HUDEP-2 (cell line): ENCODE results near the gene AKT3.

Experiments used
- DNase-seq, 76 experiments: peaks; one replicate each; lab custom pipeline; 2025; ENCODE audit not compliant: unreplicated experiment in 76 of 76; lab: John Stamatoyannopoulos, UW

AKT3 gene

DNA sequence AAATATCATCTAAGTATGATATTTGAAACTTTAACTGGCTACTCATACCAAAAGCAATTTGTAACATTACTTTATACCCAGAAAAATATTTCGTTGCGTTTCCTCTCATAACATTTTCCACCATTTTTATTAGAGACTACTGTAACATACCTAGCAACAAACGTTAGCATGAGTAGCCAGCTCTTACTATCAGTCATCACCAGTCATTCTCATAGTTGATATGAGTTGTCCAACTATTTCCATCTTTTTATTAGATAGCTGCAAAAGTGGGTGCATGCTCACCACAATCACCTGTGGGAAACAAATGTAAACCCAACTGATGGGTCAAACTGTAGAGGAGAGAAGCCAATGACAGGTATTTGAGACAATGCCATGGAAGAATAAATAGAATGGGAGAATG, 114.6 kb downstream of the AKT3 start:
- DNase-seq = no peak

DNA sequence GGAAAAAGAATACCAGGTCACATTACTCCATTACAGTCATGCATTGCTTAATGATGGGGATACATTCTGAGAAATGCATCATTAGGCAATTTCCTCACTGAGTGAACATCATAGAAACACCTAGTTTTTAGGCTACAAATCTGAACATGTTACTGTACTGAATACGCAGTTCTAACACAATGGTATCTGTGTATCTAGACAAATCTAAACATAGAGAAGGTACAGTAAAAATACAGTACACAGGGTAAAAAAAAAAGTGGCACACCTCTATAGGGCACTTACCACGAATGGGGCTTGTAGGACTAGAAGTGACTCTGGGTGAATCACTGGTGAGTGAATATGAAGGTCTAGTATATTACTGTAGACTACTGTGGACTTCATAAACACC, 115.7 kb downstream of the AKT3 start:
- no peak for DNase-seq

DNA sequence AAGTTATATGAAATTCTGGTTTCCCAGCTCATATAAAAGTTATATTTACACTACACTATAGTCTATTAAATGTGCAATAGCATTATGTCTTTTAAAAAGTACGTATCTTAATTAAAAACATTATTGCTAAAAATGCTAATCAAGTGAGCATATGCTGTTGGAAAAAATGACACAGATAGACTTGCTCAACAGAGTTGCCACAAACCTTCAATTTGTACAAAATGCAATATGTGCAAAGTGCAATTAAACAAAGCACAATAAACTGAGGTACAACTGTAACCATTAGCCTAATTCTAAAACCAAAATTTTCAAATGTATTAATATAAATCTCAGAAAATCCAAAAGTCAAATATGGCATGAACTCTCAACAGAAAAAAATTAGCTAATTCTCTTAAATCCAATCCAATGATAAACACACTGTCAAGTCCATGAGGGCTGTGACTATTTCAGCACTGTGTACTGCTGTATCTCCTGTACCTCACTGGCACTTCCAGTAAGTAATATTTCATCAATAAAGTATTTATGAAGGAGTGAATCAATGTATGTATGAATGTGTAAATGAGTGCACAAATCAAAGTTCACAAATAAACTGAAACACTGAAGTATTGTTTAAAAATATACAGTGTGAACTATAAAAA, 116.3 kb downstream of the AKT3 start:
- no peak for DNase-seq

DNA sequence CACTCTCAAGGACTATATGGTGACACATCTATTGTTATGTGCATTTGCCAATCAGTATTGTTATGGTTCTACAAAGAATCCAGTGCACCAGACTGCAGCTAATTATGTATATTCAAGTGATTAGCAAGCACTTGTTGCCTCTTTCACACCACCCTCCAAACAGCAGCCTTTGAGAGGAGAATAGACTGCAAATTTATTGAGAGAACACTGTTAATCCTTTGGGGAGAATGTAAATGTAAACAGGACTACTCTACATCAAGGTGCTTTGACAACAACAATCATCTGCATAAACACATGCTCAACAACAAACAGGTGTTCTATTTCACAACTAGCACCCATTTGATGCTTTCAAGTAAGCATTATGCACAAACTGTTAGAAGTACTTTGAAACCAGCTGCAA, 117.4 kb downstream of the AKT3 start:
- no peak for DNase-seq

DNA sequence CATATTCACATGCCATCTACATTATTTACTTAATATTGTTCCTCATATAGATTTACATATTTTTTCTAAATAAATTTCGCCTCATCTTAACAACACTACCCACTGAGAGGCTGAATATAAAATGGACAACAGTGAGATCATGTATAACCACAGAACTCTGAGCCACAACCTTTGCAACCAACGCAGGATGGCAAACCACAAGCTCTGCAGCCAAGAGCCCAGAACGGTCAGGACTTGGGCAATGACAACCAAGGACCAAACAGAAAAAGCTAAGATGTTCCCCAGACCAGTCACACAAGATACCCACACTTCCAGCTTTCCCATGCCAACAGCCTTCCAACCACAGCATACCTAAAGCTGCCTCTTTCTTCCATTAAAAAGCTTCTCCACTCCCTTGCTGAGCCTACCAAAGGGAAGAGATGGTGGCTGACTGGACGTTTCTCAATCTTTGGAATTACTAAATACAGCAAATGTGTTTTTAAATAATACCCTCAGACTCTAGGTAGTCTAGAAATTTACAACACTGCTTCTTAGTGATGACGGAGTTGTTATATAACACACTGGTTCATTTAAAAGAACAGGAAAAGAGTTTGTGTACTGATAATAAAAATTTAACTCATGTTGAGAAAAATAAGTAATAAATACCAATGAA, 117.9 kb downstream of the AKT3 start:
- no peak for DNase-seq

DNA sequence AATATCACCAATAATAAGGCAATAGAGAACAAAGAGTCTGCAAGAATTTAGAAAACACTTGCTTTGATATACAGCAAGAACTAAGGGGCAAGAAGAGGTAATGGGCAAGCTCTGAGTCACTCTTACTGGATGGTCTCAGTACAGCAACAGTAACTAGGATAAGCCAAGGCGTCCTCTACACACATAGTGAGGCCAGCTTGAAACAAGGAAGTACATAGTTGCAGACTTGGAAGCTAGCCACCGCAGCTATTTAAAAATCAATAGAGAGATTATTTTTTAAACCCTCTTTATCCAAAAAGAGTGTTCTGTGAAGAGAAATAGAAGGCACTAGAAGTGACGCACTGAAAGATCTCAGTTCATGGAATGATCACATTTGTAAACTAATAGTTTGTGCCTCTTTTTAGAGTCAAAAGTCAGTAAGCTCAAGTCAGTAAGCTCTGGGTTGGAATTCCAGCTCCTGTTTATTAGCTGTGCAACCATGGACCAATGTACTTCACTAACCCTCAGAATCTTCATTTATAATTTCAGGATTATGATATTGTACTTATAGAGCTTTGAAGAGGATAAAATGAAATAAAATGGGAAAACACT, 118.6 kb downstream of the AKT3 start:
- no peak for DNase-seq

DNA sequence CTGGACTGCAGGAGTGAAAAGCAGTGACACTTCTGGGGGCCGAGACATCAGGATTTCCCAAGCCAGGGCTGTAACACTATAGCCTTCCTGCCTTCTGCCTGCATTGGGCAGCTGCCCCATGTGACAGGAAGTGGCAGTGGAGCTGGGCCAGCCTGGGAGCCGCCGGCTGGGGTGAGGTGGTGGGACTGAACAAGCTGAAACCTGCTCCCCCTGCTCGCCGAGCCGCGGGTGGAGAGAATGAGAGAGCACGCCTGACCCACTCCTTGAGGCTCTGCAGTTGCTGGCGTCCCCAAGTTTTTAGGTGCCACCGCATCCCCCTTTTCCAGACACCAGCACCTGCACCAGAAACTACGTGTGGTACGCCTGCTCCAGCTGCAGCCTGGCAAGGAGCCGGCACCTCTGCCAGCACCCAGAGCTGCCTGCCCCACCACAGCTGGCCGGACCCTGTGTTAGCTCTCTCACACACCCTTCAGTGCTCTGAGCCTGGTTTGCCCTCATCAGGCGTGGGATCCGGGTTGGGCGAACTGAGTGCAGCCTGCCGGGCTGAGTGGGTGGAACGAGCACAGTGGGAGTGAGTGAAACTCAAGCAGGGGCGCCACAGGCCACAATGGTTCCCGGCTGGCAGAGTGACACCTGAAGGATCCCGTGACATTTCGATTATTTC, 119.4 kb downstream of the AKT3 start:
- peak in 1 of 76 experiments; percentile 1 for DNase-seq

DNA sequence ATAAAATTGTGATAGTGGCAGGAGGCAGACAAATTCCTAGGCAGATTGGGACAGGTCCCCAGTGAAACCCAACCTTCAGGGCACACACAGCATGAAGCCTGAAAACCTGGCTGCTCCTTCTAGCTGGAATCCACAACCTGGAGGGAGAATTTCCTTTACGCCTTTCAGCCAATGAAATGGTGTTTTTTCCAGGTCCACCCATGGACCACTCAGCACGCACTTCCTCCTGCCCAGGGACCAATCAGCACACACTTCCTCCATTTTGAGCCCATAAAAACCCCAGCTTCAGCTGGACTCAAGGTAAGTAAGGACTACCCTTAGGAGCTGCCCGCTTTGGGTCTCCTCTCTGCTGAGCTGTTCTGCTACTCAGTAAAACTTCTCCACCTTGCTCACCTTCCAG, 120.1 kb downstream of the AKT3 start:
- DNase-seq = no peak

DNA sequence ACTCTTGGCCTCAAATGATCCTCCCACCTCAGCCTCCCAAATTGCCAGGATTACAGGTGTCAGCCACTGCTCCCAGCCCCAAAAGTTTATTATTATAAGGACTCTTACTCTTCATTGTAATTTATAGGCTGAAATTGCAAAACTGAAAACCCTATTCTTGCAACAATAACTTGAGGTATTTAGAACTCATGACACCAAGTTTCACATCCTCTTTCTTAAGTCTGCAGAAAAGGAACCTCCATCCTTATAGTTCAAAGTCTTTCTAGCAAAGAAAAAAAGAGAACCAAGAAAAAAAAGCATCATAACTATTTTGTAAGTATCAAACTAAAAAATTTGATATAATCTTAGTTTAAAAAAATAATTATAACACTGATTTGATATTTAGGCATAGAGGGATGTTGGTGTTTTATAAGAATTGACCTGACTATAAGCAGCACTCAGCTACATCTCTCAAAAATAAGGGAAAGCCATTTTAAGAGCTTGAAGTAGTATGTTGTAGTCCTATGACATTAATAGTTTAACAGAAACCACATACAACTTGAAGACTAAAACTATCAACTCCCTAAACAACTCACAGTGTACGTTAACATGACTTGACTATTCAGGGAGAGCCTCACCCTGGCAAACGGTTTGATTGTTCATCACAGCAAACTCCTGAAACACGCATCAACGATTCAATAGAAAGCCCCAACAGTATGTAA, 122.4 kb downstream of the AKT3 start:
- DNase-seq = no peak

DNA sequence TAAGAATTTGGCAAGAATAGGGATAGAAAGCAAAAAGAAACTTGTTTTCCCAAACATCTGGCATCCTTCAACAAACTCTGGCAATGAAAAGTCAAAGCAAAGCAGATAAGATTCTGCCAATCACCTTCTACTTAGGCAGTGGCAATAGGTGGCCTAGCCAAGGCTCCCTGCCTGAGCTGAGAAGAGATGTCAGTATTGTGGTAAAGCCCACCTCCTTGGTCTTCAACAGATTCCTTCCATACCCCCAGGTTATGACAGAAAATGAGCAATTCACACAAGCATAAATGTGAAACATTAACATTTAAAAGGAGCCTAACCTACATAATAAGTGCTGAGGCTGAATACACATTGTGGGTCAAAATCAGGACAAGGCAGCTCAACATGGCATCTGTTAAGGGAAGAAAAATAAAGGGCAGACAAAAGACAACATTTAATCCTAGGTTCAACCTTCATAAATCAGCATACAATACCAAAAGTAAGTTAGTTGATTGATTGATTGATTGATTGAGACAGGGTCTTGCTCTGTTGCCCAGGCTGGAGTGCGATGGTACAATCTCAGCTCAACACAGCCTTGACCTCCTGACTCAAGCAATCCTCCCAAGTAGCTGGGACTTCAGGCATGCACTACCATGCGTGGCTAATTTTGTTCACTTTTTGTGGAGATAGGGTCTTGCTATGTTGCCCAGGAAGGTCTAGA, 123.1 kb downstream of the AKT3 start:
- no peak for DNase-seq

DNA sequence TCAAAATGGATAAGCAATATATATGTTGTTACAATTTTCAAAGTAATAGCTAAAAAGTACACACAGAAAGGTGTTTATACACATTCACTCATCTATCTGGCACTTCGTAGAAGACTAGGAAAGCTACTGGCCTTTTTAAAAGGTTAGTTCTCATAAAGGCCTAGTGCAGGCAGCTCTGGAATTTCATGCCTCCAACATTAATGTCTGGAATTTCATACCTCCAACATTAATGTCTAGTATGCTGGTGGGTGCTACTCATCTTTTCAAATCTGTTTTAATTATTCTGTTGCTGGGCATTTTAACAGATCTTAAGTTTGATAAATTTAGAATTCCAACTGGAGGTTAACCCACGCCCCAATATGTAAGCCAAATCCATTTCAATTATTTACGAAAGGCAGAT, 124.2 kb downstream of the AKT3 start:
- no peak for DNase-seq

DNA sequence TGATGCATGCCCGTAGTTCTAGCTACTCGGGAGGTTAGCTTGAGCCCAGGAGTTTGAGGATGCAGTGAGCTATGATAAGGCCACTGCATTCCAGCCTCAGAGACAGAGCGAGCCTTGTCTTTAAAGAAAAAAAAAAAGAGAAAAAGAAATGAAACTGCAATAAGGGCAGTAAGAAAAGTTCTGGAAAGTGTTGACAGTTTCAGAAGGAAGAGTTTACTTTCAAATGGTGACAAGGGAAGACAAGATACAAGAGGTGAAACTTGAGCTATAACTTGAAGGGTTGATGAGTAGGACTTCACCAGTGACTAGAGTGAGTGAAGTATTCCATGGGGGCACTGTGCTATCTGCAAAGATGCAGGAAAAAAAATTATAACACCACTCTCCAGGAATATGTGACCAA, 125.0 kb downstream of the AKT3 start:
- DNase-seq = no peak

DNA sequence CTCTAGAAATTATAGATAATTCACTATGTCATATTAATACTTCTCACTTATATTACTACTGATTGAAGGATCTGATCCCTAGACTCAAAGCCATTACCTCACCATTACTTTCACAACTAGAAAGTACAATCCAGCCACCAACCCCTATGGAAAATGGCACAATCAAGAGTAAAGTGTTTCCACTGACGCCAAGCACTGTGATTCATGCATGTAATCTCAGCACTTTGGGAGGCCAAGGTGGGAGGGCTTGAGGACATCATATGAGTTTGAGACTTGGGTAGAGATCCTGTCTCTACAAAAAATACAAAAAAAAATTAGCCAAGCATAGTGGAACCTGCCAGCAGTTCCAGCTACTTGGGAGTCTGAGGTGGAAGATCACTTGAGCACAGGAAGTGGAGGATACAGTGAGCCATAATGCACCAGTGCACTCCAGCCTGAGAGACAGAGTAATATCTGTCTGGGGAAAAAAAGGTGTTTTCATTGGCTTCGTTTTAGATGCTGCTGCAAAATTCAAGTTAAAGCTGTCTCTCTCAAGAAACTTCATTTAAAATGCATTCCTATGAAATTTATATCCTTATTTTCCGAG, 126.5 kb downstream of the AKT3 start:
- DNase-seq = no peak

DNA sequence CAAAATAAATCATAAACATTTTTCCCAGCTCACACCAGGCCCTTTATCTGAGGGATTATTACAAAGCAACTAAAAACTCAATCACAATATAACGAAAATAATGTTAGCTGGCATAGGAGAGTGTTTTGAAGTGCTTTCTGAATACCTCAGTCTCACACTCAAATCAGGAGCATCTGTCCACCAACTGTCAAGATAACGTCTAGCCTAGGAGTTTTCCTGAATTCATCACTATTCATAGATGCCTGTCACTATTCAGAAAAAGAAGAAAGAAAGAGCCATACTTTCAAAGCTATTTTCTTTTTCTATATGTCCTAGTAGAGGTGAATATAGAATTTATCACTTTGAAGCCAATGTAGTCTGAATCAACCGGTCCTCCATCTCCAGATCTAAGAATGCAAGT, 127.0 kb downstream of the AKT3 start:
- DNase-seq = no peak

DNA sequence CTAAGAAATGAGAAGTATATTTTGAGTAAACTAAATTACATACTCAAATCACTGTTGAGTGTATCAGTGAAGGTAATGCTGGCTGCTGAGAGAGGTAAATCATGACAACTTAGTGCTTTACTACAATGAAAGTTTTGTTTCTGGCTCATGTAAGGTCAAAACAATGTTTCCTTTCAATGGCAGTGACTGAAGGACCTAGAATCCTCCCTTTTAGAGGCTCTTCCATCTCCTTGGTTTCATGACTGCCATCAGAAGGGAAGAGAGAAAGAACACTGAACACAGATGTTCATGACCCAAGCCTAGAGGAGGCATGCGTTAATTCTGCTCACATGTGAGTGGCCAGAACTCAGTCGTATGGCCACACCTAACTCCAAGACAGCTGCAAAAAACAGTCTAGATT, 130.6 kb downstream of the AKT3 start:
- peak in 1 of 76 experiments; percentile 13 for DNase-seq

DNA sequence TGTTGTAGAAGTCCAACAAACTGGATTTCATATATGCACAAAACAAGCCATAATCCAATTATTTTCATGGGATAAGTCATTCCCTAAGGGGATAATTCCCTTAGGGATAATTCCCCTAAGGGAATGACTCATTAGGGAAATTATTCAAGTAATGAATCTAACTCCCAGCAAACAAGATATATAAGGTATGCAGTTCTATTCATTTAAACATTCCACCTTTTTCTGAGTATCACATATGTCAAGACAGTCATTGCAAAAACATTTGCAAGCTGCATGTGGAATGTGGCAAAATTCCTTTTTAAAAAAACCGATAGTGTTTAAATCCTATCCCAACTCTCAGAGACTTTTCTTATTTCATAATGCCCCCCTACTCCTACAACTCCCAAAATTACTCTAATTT, 131.2 kb downstream of the AKT3 start:
- no peak for DNase-seq

DNA sequence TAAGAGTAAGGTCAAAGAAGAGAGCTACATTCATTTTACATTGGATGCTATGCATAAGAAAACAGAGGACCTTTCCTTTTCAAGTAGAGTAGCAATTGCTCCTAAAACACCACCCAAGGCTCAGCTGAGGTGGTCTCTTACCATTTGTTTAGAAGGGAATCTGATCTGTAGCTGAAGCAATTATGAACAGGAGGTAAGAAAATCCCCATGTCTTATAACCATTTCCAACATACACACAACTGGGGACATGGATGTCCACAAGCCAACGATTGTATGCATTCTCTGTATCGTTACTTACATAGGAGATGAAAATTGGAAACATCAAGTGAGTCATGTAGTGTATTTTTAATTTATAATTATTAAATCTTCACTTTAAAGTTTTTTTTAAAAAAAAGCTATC, 132.0 kb downstream of the AKT3 start:
- DNase-seq = no peak

DNA sequence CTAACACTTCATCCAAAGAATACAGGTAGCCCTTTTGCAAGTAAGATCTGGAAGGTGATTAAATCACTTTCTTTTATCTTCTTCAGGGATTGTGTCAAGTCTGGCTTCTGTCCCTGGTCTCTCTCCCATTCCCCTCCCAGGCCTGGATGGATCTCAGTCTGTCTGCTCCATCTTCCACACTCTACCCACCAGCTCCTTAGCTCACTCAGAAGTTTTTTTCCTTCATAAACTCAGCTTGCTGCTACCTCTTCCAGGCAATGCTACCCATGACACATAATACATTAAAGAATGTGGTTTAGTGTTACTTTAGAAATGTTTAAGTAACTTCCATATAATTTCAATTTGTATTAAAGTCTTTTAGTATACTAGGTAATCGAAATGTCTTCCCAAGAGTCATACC, 133.1 kb downstream of the AKT3 start:
- DNase-seq = no peak

DNA sequence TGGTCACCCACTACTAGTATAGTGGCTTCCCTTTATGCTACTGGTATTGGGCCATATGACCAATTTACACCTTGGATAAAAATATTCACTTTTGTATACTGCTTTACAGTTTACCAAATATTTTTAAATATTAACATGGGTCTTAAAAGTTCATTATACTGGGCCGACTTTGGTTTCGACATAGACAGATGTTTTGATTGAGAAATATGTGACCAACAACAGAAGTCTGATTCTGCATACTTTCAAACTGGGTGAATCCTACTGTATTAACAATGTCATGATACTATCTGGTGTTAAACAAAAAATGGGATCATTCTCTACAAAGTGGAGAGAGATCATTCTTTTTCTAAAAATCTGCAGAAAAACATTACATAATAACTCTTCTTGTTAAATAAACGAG, 134.8 kb downstream of the AKT3 start:
- DNase-seq = no peak

DNA sequence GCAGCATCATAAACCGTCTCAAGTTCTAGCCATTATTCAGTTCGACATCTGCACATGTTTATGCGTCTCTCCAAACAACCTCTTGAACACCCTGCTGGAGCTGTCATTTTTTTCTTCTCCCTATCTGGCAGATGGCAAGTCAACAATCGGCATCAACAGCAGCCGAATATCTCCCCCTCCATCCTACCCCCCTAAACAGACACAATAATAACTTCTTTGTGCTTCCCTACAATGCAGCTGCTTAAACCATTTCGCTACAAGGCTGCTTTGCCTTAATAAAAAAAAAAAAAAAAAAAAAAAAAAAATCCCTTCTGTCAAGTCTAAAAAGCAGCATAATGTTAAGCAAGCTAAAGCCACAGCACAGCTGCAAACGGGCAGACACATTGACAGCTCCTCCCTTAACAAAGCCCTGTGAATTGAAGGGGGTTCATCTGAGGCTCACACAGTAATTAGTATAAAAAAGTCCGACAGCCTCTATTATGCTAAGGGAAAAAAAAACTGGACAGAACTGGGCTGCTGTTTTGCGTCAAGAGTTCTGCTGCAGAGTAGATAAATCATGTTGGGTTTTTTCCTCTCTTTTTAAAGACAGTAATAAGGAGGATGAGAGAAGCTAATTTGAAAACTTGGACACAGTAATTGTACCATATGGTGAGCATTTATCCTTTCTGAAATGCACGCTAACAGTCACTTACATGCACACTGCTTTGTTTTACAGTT, 136.4 kb downstream of the AKT3 start:
- no peak for DNase-seq
